Prostate gland (tissue), 2 donors: ENCODE results near the gene SCN3B. TPM values are rescaled to one million over a fixed set of nuclear protein-coding genes. Genes with fewer than 3 reads are reported as not detected.
A peak's percentile ranks its signal among the peaks of the same experiment; 100 is the strongest.
"Not testable (repeated sequence)": the region's sequence is repeated elsewhere in the genome, so short reads cannot be mapped to it uniquely, and the experiment has no call there.

ENCODE experiments used
- DNase-seq: peaks from one replicate; pipeline ENCODE4 v3.0.0-alpha.2; 2019; ENCODE audit warnings: low spot score
- H3K27ac ChIP-seq, 2 donors: fragments of 200-600 bp; sonication (generic); 2 replicates each; pipeline ENCODE4 v1.5.1; 2017 to 2019
- H3K27me3 ChIP-seq: fragments of 200-600 bp; sonication (generic); replicated peaks from 2 replicates; pipeline ENCODE4 v1.5.1; 2019; ENCODE audit not compliant: insufficient read depth
- H3K36me3 ChIP-seq, 2 donors: fragments of 200-600 bp; sonication (generic); 1 replicate in 1 of 2; 2 replicates in 1 of 2; pipeline versions ENCODE4 v1.5.1 to v1.8.1; 2017 to 2019
- H3K4me1 ChIP-seq: fragments of 200-600 bp; sonication (generic); replicated peaks from 2 replicates; pipeline ENCODE4 v1.5.1; 2019
- H3K4me3 ChIP-seq, 2 donors: fragments of 200-600 bp; sonication (generic); 2 replicates each; pipeline ENCODE4 v1.5.1; 2017 to 2019
- H3K9me3 ChIP-seq: fragments of 200-600 bp; sonication (generic); 2 replicates; pipeline ENCODE4 v1.5.1; 2017
- CTCF ChIP-seq, 4 experiments: fragments of 200-600 bp in 2 of 4; fragments of 450-650 bp in 2 of 4; sonication (generic) in 2 of 4; IDR thresholded peaks; 1 replicate in 3 of 4; 2 replicates in 1 of 4; pipeline ENCODE4 v1.5.1; 2016 to 2019; ENCODE audit warnings: antibody characterized with exemption in 4 of 4, mild to moderate bottlenecking in 2 of 4, moderate library complexity in 2 of 4
- POLR2A ChIP-seq: fragments of 450-650 bp; IDR thresholded peaks from one replicate; pipeline ENCODE4 v1.6.1; 2016; ENCODE audit warnings: antibody characterized with exemption, mild to moderate bottlenecking
- POLR2AphosphoS5 ChIP-seq: sonication (generic); formaldehyde crosslinking; IDR thresholded peaks from one replicate; pipeline ENCODE4 v1.6.1; 2017; ENCODE audit warnings: antibody characterized with exemption
- WGBS: methylation state at CpG from one replicate; pipeline ENCODE4 v1.1.5; 2018; 5-methylcytosine and 5-hydroxymethylcytosine counted together
- intact Hi-C: fragments of 100-400 bp; cut with DNase I; formaldehyde crosslinking; loops from one replicate; pipeline ENCODE4 v1.14.2; 2022
- total RNA-seq, 2 donors: library from RNA; depleted of rRNA; stranded (reverse); fragments of >200 nt; gene quantifications; one replicate each; pipeline ENCODE4 v1.1.0, GENCODE V29; 2016

The SCN3B gene
- total RNA-seq, 2 donors from 2014 or later, result 2.5 to 3.5 TPM

GRCh38 chr11:123665306-123665705, 10.9 kb upstream of the SCN3B start:
- H3K36me3 ChIP-seq, result no peaks in the 10 kb centered on the region
- no peak for DNase-seq

GRCh38 chr11:123659965-123660364, 5.5 kb upstream of the SCN3B start:
- H3K9me3 ChIP-seq, intact Hi-C loops, H3K4me1 ChIP-seq, H3K4me3 ChIP-seq, H3K27ac ChIP-seq, H3K27me3 ChIP-seq, DNase-seq, H3K36me3 ChIP-seq: not testable (repeated sequence)
- WGBS, result 53% methylated on average over 3 of the region's 3 CpGs

More at GRCh38 chr11:123665306-123665705, 10.9 kb upstream of the SCN3B start:
- intact Hi-C loops, result no loop called here
- no peaks in the 10 kb centered on the region for H3K9me3 ChIP-seq
- H3K4me3 ChIP-seq, result no peak overlapping the region
- H3K27ac ChIP-seq, result no peak overlapping the region
- H3K4me1 ChIP-seq, result no peaks in the 10 kb centered on the region
- TF ChIP-seq POLR2AphosphoS5 (no peak), CTCF (IDR thresholded peaks at IDR 0.05) (no peak)
- WGBS, result 26% methylated on average over 1 of the region's 1 CpG
- no peaks in the 10 kb centered on the region for H3K27me3 ChIP-seq

- no peak overlapping the region for H3K4me3 ChIP-seq
- WGBS, result 59% methylated on average over 2 of the region's 2 CpGs
- no peaks in the 10 kb centered on the region for H3K36me3 ChIP-seq
- intact Hi-C loops, result no loop called here
- no peak for DNase-seq
- TF ChIP-seq CTCF (IDR thresholded peaks at IDR 0.05) (no peak), POLR2AphosphoS5 (no peak), POLR2A (no peak)
- no peaks in the 10 kb centered on the region for H3K9me3 ChIP-seq
- no peak overlapping the region for H3K27ac ChIP-seq
- no peaks in the 10 kb centered on the region for H3K4me1 ChIP-seq
- H3K27me3 ChIP-seq, result no peaks in the 10 kb centered on the region
Measured at GRCh38 chr11:123659311-123659710, 4.9 kb upstream of the SCN3B start.

GRCh38 chr11:123653827-123654565, 428 bp downstream of the SCN3B start:
- H3K27ac ChIP-seq, result peak overlapping the region; percentile 11 to 64
- no peaks in the 10 kb centered on the region for H3K9me3 ChIP-seq
- peak overlapping the region; percentile 30 to 54 for H3K4me3 ChIP-seq
- H3K36me3 ChIP-seq, result no peaks in the 10 kb centered on the region
- H3K27me3 ChIP-seq, result no peaks in the 10 kb centered on the region
- TF ChIP-seq POLR2A (no peak), CTCF (IDR thresholded peaks at IDR 0.05) (no peak), POLR2AphosphoS5 (no peak)
- peak; percentile 21 for DNase-seq
- intact Hi-C loops, result no loop called here
- no peaks in the 10 kb centered on the region for H3K4me1 ChIP-seq
- 2% methylated on average over 52 of the region's 64 CpGs for WGBS

GRCh38 chr11:123653483-123653826, 969 bp downstream of the SCN3B start:
- 14% methylated on average over 10 of the region's 10 CpGs for WGBS
- intact Hi-C loops, result no loop called here
- H3K27me3 ChIP-seq, result no peaks in the 10 kb centered on the region

More at GRCh38 chr11:123653483-123653826, 969 bp downstream of the SCN3B start:
- no peak for TF ChIP-seq POLR2A
- no peak for TF ChIP-seq CTCF (IDR thresholded peaks at IDR 0.05)
- TF ChIP-seq POLR2AphosphoS5, result no peak
- DNase-seq, result no peak
- Histone ChIP-seq H3K9me3 (no peaks in the 10 kb centered on the region), H3K4me1 (no peaks in the 10 kb centered on the region), H3K36me3 (no peaks in the 10 kb centered on the region), H3K27ac (no peak overlapping the region), H3K4me3 (no peak overlapping the region)
